ENCODE data around the gene CCNK.

CCNK gene

DNA sequence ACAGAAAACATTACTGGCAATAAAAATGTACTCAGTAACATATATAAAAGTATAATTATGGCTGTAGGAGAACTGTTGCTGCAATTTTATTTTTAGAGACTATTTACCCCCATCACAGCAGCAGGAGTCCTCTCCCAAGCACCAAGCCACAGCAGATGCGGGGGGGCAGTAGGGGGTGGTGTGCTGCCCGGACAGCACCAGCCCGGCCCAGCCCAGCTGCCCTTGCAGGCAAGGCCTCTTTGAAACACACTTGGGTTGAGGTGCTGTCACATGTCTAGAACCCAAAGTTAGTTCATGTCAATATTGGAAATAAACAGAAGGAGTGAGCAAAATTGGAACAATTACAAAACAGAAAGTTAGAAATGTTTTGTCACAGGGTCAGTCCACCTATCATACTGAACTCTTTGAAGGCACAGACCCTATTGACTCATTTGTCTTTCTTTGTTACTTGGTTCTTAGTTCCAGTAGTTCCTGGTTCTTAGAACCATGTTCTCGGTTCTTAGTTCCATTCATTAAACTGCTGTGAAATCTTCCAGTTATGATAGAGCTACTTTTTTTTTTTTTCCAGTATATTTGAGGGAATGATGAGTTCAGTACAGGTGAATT lies 22.7 kb downstream of the CCNK start:
- no peak overlapping the region for H3K4me3 ChIP-seq (replicated peaks; ENCODE audit: low read depth, low read length)
- TF ChIP-seq, protein P1, sequence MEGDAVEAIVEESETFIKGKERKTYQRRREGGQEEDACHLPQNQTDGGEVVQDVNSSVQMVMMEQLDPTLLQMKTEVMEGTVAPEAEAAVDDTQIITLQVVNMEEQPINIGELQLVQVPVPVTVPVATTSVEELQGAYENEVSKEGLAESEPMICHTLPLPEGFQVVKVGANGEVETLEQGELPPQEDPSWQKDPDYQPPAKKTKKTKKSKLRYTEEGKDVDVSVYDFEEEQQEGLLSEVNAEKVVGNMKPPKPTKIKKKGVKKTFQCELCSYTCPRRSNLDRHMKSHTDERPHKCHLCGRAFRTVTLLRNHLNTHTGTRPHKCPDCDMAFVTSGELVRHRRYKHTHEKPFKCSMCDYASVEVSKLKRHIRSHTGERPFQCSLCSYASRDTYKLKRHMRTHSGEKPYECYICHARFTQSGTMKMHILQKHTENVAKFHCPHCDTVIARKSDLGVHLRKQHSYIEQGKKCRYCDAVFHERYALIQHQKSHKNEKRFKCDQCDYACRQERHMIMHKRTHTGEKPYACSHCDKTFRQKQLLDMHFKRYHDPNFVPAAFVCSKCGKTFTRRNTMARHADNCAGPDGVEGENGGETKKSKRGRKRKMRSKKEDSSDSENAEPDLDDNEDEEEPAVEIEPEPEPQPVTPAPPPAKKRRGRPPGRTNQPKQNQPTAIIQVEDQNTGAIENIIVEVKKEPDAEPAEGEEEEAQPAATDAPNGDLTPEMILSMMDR (IDR thresholded peaks at IDR 0.05; ENCODE audit: low read length, missing control alignments) = no peak
- DNase-seq (ENCODE audit: low read depth) = no peak

DNA sequence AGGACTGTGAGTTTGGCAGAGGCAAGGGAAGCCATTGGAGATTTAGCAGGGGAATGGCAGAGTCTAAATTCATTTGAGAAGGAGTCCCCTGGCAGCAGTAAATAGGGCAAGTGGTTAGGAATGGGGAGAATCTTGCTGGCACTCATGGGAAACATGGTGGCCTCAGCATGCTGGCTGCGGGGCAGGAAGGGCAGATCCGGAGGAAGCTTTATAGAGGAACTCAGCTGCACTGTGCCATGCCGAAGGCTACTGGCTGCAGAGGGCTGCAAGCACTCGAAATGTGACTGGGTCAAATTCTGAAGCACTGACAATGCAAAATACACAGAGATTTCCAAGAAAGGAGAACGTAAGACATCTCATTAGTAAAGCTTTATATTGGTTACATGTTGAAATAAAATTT lies 23.9 kb downstream of the CCNK start:
- TF ChIP-seq, protein P1 (IDR thresholded peaks at IDR 0.05; ENCODE audit: low read length, missing control alignments) = no peak
- DNase-seq (ENCODE audit: low read depth) = no peak
- H3K4me3 ChIP-seq (replicated peaks; ENCODE audit: low read depth, low read length) = no peak overlapping the region

DNA sequence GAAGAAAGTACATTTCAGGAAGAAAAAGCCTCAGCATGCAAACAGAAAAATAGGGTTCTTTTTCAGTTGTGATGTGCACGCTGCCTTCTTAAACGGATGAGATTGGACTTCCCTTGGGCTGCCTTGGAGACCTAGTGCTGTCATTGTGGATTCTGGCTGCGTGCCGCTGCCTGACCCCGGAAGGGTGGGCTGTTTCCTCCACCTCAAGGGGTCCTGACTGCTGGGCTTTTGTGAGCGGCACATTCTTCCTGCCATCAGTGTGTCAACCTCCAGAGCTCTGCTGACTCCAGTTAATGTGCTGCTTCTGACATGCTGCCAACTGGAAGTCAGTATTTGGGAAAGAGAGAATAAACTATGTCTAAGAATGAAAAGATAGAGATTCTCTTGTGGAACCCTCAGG lies 25.1 kb downstream of the CCNK start:
- no peak for DNase-seq (ENCODE audit: low read depth)
- TF ChIP-seq, protein P1 (IDR thresholded peaks at IDR 0.05; ENCODE audit: low read length, missing control alignments) = no peak
- no peak overlapping the region for H3K4me3 ChIP-seq (replicated peaks; ENCODE audit: low read depth, low read length)

DNA sequence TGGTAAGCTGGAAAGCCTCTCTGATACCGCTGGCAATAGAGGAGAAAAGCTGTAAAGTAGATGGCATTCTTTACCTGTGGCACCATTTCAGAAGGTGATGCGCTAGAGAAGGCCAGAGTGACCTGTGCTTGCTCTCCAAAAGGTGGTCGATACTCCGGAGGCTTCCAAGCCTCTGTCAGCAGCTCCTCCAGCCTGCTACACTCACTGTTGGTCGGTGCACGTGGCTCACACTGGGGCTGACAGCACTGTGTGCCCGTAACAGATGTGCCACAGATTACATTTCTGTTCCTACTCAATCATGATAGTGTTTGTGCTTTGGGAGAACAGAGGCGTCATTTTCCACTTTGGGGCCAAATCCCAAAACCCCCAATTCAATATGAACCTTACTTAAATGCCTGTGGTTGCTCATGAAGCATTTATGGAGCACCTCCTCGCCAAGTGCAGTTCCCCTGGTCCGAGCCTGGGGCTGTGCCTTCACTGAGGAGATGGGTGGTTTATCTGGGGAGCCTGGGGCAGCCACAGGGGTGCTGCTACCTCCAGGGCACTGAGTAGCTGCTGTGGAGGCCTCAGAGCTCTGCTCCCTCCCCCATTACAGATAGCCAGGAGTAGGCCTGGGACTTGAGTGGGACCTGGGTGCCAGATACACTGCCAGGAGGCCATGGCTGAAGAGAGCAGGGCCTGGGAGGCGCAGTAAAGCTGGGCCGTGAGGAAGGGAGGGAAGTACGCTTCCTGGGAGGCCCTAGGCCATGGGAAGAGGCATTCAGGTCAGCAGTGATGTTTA lies 26.8 kb downstream of the CCNK start:
- DNase-seq (ENCODE audit: low read depth) = no peak
- no peak overlapping the region for H3K4me3 ChIP-seq (replicated peaks; ENCODE audit: low read depth, low read length)
- TF ChIP-seq, protein P1 (IDR thresholded peaks at IDR 0.05; ENCODE audit: low read length, missing control alignments) = no peak

DNA sequence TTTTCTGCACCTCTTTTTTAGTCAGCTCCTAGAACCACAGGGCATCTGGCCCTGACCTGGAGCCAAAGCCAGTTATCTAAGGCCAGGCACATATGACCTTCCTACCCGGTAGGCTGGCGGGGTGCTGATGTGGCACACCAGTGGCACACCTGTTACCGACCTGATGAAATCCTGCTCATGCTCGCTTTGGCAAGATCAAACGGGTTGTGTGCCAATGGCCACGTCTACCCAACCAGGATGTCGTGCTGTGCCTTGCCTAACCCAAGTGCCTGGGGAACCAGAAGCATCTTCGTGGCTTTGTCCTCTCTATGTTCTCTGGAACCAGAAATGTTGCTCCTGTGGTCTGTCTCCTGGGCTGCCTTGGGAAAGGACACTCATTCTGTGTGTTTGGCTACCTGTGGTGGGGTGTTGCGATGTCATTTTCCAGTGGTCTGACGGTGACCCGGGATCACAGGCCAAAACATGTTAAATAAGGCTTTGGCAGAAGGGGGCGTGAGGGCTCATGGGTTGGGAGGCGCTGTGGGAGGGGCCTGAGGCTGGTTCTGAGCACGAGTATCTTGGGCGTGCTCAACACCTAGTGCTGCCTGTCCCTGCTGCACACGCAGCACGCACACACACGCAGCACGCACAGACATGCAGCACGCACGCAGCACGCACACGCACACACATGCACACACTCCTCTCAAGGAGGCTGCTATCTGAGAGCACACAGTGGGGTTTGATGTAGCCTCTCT lies 27.9 kb downstream of the CCNK start:
- TF ChIP-seq, protein P1 (IDR thresholded peaks at IDR 0.05; ENCODE audit: low read length, missing control alignments) = no peak

DNA sequence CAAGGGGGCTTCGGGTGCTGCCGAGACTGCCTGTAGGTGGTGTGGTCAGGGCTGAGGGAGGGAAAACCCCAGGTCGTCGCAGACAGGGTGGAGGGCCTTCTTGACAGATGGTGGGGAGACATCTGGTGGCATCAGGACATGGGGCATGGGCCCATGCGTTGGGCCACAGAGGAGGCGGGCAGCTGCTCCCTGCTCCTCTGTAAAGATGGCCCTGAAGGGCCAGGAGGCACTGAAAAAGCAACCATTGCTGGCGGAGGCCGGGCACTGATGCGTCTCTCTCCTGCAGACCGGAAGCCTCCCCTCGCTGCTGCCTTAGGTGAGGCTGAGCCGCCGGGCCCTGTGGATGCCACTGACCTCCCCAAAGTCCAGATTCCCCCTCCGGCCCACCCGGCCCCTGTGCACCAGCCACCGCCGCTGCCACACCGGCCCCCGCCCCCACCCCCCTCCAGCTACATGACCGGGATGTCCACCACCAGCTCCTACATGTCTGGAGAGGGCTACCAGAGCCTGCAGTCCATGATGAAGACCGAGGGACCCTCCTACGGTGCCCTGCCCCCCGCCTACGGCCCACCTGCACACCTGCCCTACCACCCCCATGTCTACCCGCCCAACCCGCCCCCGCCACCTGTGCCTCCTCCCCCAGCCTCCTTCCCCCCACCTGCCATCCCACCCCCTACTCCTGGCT lies 28.8 kb downstream of the CCNK start:
- TF ChIP-seq, protein P1 (IDR thresholded peaks at IDR 0.05; ENCODE audit: low read length, missing control alignments) = no peak
- no peak for DNase-seq (ENCODE audit: low read depth)
- H3K4me3 ChIP-seq (replicated peaks; ENCODE audit: low read depth, low read length) = no peak overlapping the region

More for the DNA sequence above, 27.9 kb downstream of the CCNK start:
- no peak for DNase-seq (ENCODE audit: low read depth)
- no peak overlapping the region for H3K4me3 ChIP-seq (replicated peaks; ENCODE audit: low read depth, low read length)
